Fibroblast of peridontal ligament (primary cell): ENCODE results near the gene ERN2.
"Not testable (repeated sequence)": the region's sequence is repeated elsewhere in the genome, so short reads cannot be mapped to it uniquely, and the experiment has no call there.

Experiments used
- DNase-seq: peaks from one replicate; pipeline ENCODE4 v3.0.0-alpha.2; 2010; ENCODE audit errors: extremely low read depth

ERN2 gene

GRCh38 chr16:23722613-23723240 is 9.7 kb upstream of the ERN2 start:
- DNase-seq = not testable (repeated sequence)

GRCh38 chr16:23716484-23716883 is 3.5 kb upstream of the ERN2 start:
- DNase-seq = no peak

GRCh38 chr16:23711785-23712184 is 1.2 kb downstream of the ERN2 start:
- no peak for DNase-seq

GRCh38 chr16:23710504-23710903 is 2.5 kb downstream of the ERN2 start:
- DNase-seq = no peak

GRCh38 chr16:23710008-23710407 is 3.0 kb downstream of the ERN2 start:
- DNase-seq = no peak

- DNase-seq = no peak
These were observed 3.5 kb downstream of the ERN2 start for GRCh38 chr16:23709536-23709935.

- no peak for DNase-seq
These were observed 6.6 kb downstream of the ERN2 start for GRCh38 chr16:23706439-23706838.

GRCh38 chr16:23705517-23705902 is 7.5 kb downstream of the ERN2 start:
- no peak for DNase-seq

GRCh38 chr16:23704772-23705516 is 8.1 kb downstream of the ERN2 start:
- DNase-seq = no peak

- DNase-seq = no peak
These were observed 10.1 kb downstream of the ERN2 start for GRCh38 chr16:23702951-23703350.

GRCh38 chr16:23701045-23701444 is 12.0 kb downstream of the ERN2 start:
- no peak for DNase-seq

GRCh38 chr16:23700509-23700908 is 12.5 kb downstream of the ERN2 start:
- DNase-seq = no peak

GRCh38 chr16:23700093-23700492 is 12.9 kb downstream of the ERN2 start:
- no peak for DNase-seq

GRCh38 chr16:23699100-23699499 is 13.9 kb downstream of the ERN2 start:
- DNase-seq = no peak

GRCh38 chr16:23695756-23696155 is 17.3 kb downstream of the ERN2 start:
- DNase-seq = no peak

GRCh38 chr16:23694644-23695373 is 18.2 kb downstream of the ERN2 start:
- no peak for DNase-seq

- DNase-seq = no peak
These were observed 18.8 kb downstream of the ERN2 start for GRCh38 chr16:23694265-23694643.

GRCh38 chr16:23692190-23692837 is 20.7 kb downstream of the ERN2 start:
- DNase-seq = no peak

GRCh38 chr16:23691483-23692189 is 21.4 kb downstream of the ERN2 start:
- DNase-seq = peak; percentile 54

GRCh38 chr16:23690771-23691482 is 22.1 kb downstream of the ERN2 start:
- DNase-seq = no peak
